Nephron progenitor cell (in vitro differentiated cells): ENCODE results near the gene TMEM150C.

Source experiments
- DNase-seq: peaks from one replicate; pipeline ENCODE4 v3.0.0; 2021
- H3K27ac Mint-ChIP-seq: 2 replicates; pipeline ENCODE4 v1.8.0; 2021; ENCODE audit warnings: mild to moderate bottlenecking, moderate library complexity, mixed read lengths
- H3K27me3 Mint-ChIP-seq: 2 replicates; pipeline ENCODE4 v1.8.0; 2021; ENCODE audit warnings: mild to moderate bottlenecking, low read depth, mixed read lengths; ENCODE audit not compliant: poor library complexity
- H3K36me3 Mint-ChIP-seq: 2 replicates; pipeline ENCODE4 v1.8.0; 2021; ENCODE audit warnings: low read depth, mixed read lengths
- H3K4me1 Mint-ChIP-seq: 2 replicates; pipeline ENCODE4 v1.8.0; 2021; ENCODE audit warnings: mixed read lengths
- H3K4me3 Mint-ChIP-seq: 2 replicates; pipeline ENCODE4 v1.8.0; 2021; ENCODE audit warnings: mild to moderate bottlenecking, moderate library complexity, mixed read lengths
- H3K9me3 Mint-ChIP-seq: 2 replicates; pipeline ENCODE4 v1.8.0; 2021; ENCODE audit warnings: mild to moderate bottlenecking, moderate library complexity, mixed read lengths
- CTCF ChIP-seq: fragments of 200-600 bp; sonication (generic); IDR thresholded peaks from 2 replicates; pipeline ENCODE4 v1.5.0; 2021; ENCODE audit warnings: antibody characterized with exemption

Gene TMEM150C

GRCh38 chr4:82489987-82490386 is 71.8 kb downstream of the TMEM150C start:
- no peaks in the 10 kb centered on the region for H3K9me3 Mint-ChIP-seq
- no peak overlapping the region for H3K27ac Mint-ChIP-seq
- peaks cover 27% of the 10 kb centered on the region for H3K36me3 Mint-ChIP-seq
- no peak for DNase-seq
- no peak for TF ChIP-seq CTCF
- H3K27me3 Mint-ChIP-seq, result no peaks in the 10 kb centered on the region
- H3K4me1 Mint-ChIP-seq, result peaks cover 17% of the 10 kb centered on the region
- no peak overlapping the region for H3K4me3 Mint-ChIP-seq

GRCh38 chr4:82489076-82489475 is 72.7 kb downstream of the TMEM150C start:
- no peak overlapping the region for H3K27ac Mint-ChIP-seq
- no peaks in the 10 kb centered on the region for H3K9me3 Mint-ChIP-seq
- H3K4me1 Mint-ChIP-seq, result peaks cover 17% of the 10 kb centered on the region
- H3K4me3 Mint-ChIP-seq, result no peak overlapping the region
- no peaks in the 10 kb centered on the region for H3K27me3 Mint-ChIP-seq
- peaks cover 31% of the 10 kb centered on the region for H3K36me3 Mint-ChIP-seq
- no peak for DNase-seq
- TF ChIP-seq CTCF, result no peak

- no peaks in the 10 kb centered on the region for H3K27me3 Mint-ChIP-seq
- H3K4me1 Mint-ChIP-seq, result peaks cover 4% of the 10 kb centered on the region
- peak overlapping the region; percentile 37 for H3K27ac Mint-ChIP-seq
- peaks cover 36% of the 10 kb centered on the region for H3K36me3 Mint-ChIP-seq
- no peaks in the 10 kb centered on the region for H3K9me3 Mint-ChIP-seq
- DNase-seq, result no peak
- no peak overlapping the region for H3K4me3 Mint-ChIP-seq
- TF ChIP-seq CTCF, result no peak
Measured at GRCh38 chr4:82484996-82485783, 76.6 kb downstream of the TMEM150C start.

- H3K4me3 Mint-ChIP-seq, result no peak overlapping the region
Measured at GRCh38 chr4:82482387-82482786, 79.4 kb downstream of the TMEM150C start.

GRCh38 chr4:82481506-82481840 is 80.3 kb downstream of the TMEM150C start:
- Mint-ChIP-seq H3K4me1 (no peaks in the 10 kb centered on the region), H3K36me3 (peaks cover 19% of the 10 kb centered on the region), H3K9me3 (no peaks in the 10 kb centered on the region), H3K27me3 (peaks cover 4% of the 10 kb centered on the region), H3K27ac (no peak overlapping the region), H3K4me3 (no peak overlapping the region)
- no peak for TF ChIP-seq CTCF
- DNase-seq, result no peak

More at GRCh38 chr4:82482387-82482786, 79.4 kb downstream of the TMEM150C start:
- H3K36me3 Mint-ChIP-seq, result peaks cover 19% of the 10 kb centered on the region
- TF ChIP-seq CTCF, result no peak
- DNase-seq, result no peak
- H3K27ac Mint-ChIP-seq, result no peak overlapping the region
- no peaks in the 10 kb centered on the region for H3K9me3 Mint-ChIP-seq
- H3K27me3 Mint-ChIP-seq, result peaks cover 4% of the 10 kb centered on the region
- H3K4me1 Mint-ChIP-seq, result no peaks in the 10 kb centered on the region
